ENCODE measurements around the gene ALDH1L1.
A peak's percentile ranks its signal among the peaks of the same experiment; 100 is the strongest.

ALDH1L1 gene

DNA sequence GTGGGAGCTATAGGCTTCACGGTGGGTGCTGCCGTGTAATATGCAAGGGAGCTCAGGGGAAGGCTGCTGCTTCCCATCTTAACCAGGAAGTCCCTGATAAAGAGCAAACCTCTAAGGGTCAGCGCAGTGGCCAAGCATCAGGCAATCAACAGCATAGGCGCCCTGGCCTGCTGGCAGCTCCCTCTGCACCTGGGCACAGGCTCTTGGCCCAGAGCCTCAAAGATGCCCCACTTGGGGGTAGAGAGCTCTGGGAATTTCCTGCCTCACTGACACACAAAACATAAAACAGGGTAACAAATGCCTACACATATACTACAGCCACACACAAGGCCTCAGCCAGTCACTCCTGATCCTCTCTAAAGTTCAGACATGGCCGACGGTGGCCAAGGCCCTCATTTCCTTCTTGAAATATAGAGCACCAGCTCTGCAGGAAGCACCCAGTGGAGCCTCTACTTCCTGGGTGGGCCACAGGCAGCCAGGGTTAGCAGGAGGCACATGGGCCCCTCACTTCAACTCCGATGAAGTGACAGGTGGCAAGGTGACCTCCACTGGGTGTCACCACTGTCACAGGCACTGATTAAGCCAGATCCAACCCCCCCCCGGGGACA lies 116.9 kb downstream of the ALDH1L1 start:
- DNase-seq, result no peak
- intact Hi-C loops (cut with DNase I), result no loop called here

- intact Hi-C loops (cut with DNase I), result no loop called here
- DNase-seq, result no peak
These were observed 118.9 kb downstream of the ALDH1L1 start for GRCh38 chr3:126061301-126062032.

GRCh38 chr3:126060613-126061145 lies 119.7 kb downstream of the ALDH1L1 start:
- intact Hi-C loops (cut with DNase I), result no loop called here
- DNase-seq, result peak in 1 of 10 donors; percentile 80

- DNase-seq, result peak in 1 of 10 donors; percentile 49
- intact Hi-C loops (cut with DNase I), result no loop called here
These were observed 121.7 kb downstream of the ALDH1L1 start for GRCh38 chr3:126058666-126059065.

DNA sequence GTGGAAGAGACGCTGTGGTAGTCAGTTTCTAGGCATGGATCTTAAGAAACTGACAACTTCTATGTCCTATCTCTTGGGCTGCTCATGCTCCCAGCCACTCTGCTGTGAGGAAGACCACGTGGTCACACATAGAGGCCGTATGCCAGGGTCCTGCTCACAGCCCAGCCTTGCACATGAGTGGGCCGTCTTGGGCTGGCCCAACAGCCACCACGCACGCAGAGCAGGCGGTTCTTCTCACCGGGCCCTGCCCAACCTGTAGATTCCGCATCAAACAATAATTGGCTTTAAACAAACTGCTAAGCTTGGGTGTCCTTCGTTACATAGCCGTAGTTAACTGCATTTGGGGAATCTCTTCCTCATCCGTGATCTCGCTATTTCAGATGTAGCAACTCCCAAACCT lies 122.5 kb downstream of the ALDH1L1 start:
- DNase-seq, result peak in 1 of 10 donors; percentile 52
- intact Hi-C loops (cut with DNase I), result no loop called here

GRCh38 chr3:126057501-126057819 lies 122.9 kb downstream of the ALDH1L1 start:
- peak in 1 of 10 donors; percentile 58 for DNase-seq
- intact Hi-C loops (cut with DNase I), result no loop called here

DNA sequence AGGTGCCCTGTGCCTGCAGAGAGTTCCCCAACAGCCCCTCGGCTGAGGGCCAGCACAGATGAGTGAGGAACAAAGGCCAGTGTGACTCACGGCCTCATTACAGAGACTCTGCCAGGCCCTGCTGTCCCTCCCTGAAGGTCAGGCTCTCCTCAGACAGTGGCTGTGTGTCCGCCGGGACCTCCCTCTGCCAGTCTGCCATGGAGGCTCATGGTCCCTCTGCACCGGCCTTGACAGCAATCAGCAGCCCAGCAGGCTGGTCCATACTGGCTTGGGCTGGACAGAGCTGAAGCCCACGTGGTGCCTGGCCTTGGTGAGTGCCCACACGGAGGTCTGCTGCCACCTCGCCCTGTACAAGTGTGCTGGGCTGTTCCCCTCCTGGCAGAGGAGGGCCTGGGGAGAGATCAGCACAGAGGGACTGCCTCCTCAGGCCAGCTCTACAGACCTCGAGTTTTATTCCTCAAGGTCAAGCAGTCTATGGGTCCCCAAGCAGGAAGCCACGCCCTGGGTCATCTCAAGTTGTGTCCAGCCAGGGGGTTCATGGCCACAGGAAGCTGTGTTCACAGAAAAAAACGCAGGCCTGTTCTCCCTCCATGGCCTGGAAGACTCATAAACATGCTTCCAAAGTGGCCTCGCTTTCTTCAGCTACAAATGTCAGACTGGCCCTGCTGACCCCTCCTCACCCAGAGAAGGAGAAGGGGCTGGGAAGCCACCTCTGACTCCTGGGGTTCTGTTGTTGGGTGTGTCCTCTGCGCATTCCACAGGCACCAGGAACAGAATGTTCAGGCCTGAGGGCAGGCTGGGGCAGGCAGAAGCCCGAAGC lies 123.5 kb downstream of the ALDH1L1 start:
- DNase-seq, result peak in 5 of 10 donors; percentile 16 to 89 (median 47)
- intact Hi-C loops (cut with DNase I), result no loop called here

GRCh38 chr3:126056088-126056487 lies 124.3 kb downstream of the ALDH1L1 start:
- intact Hi-C loops (cut with DNase I), result no loop called here
- peak in 1 of 10 donors; percentile 63 for DNase-seq

- DNase-seq, result peak in 1 of 10 donors; percentile 56
- intact Hi-C loops (cut with DNase I), result no loop called here
These were observed 125.5 kb downstream of the ALDH1L1 start for GRCh38 chr3:126054870-126055269.

DNA sequence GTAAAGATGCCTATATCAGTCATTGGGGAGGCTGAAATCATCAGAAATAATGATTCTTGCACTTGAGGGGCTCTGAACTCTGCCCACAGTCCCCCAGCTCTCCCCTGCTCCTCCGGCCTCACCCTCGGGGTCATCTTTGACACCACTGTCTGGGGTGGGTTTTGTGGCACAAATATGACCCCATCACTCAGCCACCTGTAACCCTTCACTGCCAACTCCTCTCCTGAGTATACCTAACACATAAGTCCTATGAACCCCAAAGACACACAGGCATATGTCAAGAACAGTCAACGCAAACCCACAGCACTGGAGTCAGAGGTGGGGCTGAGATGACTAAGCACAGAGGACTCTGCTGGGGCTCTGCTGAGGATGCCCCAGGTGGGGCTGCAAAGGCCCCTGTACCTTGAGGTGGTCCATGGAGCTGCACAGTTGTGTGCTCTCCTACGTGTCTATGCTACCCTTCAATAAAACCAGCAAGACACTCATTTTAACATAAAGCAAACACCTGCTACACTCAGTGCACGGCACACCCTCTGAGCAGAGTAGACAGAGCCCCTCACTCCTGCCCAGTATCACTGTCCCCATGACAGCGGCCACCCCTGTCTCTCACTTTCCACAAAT lies 126.3 kb downstream of the ALDH1L1 start:
- intact Hi-C loops (cut with DNase I), result no loop called here
- DNase-seq, result peak in 1 of 10 donors; percentile 48
